GM19035 (cell line): ENCODE results near the gene SNX9.
"Not testable (repeated sequence)": the region's sequence is repeated elsewhere in the genome, so short reads cannot be mapped to it uniquely, and the experiment has no call there.

Experiments used
- ATAC-seq: cut with Tn5 transposase; IDR thresholded peaks from one replicate; pipeline ENCODE4 v1.9.1; 2021; ENCODE audit not compliant: unreplicated experiment

Gene SNX9

DNA sequence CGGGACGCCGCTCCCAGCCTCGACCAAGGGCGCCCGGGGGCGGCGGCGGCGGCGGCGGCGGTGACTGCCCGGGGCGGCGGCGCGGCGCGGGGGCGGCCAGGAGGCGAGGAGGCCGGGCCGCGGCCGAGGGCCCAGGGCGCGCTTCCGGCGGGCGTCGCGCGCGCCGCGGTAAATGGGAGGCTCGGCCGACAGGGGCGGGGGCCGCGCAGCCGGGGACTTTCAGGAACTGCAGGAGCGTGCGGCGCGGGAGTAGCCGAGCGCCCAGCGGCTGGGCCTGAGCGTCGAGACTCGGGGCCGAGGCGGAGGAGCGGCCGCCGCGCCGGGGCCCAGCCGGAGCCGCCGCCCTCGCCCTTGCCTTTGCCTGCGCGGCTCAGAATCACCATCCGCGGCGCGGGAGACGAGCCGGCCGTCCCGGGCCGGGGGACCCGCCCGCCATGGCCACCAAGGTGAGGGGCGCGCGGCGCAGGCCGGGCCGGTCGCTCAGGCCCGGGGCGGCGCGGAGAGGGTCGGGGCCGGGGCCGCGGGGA lies at the start of gene SNX9:
TSS of gene SNX9 (plus strand) at position 246 of the 527 bp plus-strand sequence. CDS start at position 435, 189 bp downstream.
- ATAC-seq: peak; percentile 77

DNA sequence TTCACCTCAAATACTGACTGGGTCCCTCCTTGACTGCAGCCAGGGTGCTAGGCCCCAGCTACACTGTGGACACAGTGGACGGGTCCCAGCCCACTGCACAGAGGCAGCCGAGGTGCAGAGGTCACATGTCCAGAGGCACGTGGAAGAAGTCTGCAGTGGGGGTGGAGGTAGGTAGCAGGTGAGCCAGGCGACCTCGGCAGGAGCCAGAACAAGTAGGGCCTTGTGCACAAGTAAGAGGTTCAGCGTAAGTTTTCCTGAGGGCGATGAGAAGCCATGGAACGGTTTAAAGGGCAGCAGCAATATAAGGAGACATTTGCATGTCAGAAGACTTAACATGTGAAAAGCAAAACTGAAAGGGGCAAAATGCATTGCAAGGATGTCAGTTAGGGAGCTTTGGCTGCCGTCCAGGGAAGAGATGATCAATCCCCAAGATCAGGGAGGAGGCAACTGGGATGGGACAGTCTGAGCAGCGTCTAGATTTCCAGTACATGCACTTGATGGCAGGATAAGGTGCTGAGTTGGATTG lies 49.7 kb upstream of the SNX9 start:
- no peak for ATAC-seq

DNA sequence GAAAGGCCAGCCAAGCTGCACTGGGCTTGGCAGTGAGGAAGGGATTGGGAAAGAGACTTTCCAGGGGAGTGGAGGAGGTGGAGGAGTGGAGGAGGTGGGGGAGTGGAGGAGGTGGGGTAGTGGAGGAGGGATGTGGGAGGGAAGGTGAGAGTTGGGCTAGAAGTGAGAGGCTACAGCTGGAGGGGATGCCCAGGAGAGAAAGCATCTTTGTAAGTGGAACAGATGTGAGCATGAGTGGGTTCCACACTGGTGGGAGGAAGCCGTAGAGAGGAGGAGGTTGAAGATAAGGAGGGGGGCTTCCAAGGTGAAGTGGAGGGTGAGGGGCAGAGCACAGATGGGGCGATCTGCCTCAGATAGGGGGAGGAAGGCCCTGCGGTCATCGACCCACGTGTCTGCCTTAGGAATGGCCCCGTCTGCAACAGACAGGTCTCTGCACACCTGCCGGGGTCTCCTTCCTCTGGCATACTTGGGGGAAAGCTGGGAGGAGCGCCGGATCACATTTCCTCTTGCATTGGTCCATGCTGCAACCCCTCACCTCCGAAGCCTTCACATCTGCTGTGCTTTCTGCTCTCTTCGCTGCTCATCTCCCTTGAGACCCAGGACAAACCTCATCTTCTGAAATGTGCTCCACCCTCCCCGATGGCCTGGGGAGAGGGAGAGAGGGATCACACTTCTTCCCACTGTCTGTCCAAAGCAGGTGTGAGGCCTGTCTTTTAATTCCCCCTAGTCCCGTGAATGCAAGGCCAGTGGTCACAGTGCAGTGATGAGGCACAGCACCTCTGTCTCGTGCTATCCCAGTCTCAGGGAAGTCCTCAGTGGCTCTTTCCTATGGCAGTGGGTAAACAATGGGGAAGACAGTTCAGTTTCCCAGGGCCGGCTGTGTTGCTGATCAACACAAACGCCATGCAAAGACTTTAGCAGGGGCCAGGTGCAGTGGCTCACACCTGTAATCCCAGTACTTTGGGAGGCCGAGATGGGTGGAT lies 48.6 kb upstream of the SNX9 start:
- ATAC-seq: no peak

DNA sequence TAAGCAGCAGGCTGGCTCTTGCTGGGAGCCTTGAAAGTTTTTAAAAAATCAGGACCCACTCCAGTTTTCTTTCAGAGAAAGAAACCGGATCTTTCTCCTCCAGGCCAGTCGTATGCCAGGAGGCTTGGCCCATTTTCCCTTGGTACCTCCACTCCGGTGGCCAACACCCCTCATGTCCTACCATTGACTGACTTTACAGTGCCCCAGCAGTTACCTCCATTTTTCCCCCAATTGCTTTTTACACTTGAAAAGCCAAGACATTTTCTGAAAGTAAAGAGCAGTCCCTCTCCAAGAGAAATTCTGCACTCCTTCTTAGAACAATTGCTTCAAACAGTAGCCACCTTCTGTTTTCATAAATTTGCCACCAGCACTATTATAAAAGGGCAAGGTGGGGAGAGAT lies 47.7 kb upstream of the SNX9 start:
- no peak for ATAC-seq

DNA sequence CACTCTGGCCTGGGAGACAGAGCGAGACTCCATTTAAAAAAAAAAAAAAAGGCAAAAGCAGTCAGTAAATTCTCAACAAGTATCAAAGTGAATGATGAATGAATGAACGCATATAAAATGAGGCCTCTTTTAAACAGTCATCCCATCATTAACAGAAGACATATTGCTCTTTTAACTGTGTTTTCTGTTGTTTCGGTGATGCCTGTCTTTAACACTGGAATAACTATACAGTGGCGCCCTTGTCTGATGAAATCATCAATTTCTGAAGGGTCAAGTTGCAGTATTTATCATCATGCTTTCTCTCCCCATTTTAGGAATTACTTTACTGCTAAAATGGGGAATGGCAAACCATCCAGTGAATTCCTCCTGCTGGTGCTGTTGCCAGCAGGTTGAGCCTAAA lies 45.7 kb upstream of the SNX9 start:
- ATAC-seq: no peak

DNA sequence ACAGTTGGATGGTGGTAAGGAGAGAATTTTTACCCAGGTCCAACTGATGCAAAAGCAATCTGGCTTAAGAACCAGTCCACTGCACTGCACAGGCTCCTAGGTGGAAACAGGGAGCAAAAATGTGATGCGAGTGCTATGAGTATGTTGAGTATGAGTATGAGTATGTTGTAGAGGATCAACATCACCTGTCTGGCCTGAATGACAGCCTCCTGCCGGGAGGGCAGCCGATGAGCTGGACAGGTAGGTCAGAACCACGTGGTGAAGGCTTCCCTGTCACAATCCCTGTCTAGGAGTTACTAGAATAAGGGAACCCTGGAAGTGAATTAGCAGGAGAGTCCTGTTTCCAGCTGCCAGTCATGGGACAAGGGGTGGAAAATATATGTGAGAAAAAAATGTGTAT lies 44.3 kb upstream of the SNX9 start:
- no peak for ATAC-seq

DNA sequence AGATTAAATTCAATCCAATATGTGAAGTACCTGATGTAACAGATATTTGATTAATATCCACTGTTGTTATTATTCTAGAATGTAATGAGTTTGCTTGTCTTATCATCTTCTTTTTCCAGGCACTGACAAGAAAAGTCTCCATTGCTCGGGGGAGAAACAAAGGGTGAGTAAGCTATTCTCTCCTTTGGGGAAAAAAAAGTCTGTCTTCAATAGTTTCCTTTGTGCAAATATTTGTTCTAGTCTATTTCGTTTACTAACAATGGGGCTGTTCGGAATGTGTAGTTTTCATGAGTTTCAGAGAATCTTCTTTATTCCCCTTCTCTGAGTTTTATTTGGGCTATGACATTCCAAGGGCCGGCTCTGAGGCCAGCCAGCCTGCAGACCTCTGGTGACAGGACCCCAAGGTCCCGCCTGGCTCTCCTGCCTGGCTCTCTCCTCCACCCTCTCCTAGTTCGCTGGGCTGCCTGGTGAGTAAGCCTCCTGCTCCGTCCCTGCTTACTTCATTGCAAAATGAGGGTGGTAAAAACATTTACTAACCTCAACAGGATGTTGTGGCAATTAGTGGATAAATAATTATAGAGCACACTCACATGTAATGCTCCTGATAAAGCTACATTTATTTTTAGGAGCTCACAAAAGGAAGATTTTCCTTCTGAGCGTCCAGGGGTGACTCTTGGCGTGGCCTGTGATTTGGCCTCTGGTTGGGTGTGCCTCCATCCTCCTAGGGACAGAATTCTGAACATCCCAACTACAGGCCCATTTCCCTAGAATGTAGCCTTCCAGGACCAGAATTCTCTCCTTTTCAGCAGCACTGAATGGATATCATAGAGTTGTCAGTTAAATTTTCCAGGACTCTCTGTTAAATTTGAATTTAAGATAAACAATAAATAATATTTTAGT lies 43.1 kb upstream of the SNX9 start:
- no peak for ATAC-seq

DNA sequence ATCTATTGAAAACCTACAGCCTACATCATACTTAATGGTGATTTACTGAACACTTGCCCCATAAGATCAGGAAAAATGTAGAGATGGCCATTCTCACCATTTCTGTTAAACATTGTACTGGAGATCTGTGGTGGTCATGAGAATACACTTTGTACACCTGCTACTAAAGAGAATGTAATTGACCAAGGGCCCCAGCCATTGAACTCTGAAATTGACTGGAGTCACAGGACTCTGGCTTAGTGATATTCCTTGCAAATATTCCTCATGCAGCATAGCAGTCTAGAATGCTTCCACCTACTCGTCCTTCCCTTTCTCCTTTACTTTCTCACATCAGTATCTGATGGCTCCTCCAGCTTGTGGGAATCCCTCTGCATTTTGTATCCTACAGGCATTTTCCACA lies 37.4 kb upstream of the SNX9 start:
- ATAC-seq: no peak

DNA sequence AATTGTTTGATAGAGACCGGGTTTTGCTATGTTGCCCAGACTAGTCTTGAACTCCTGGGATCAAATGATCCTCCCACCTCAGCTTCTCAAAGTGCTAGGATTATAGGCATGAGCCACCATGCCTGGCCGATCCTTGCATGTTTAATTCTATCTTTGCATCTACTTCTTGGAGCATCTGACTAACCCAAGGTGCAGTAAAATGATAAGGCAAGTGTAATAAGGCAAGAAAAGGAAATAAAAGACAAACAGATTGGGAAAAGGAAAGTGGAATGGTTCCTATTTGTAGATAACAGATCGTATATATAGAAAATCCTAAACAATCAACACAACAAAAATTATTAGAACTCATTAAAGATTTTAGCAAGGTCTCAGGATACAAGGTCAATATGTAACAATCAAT lies 36.8 kb upstream of the SNX9 start:
- no peak for ATAC-seq

DNA sequence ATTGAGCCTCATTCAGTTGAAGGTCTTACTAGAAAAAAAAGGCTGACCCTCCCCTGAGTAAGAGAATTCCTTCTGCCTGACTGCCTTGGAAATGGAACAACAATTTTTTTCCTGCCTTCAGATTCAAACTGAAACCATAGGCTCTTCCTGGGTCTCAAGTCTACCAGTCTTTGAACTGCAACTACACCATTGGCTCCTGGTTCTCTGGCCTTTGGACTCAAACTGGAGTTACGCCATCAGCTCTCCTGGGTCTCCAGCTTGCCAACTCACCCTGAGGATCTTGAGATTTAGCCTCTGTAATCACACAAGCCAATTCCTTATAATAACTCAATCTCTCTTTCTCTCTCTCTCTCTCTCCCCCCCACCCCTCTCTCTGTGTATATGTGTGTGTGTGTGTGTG lies 36.0 kb upstream of the SNX9 start:
- no peak for ATAC-seq

DNA sequence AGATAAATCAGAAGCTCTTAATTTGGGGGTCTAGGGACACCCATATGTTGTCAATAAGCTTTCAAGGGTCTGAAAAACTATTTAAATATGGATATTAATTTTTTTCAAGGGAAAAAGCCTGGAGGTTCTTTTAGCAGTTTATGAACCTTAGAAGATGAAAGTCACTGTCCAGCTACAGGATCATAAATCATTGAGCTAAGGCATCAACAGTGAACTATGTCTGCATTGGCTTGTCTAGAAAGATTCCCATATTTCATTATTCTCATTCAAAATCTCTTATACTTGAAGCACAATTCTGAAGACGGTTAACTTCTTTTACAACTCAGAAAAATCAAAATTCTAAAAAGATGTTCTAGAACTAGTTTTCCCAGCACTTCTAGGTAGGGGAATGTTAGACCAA lies 34.9 kb upstream of the SNX9 start:
- ATAC-seq: no peak

DNA sequence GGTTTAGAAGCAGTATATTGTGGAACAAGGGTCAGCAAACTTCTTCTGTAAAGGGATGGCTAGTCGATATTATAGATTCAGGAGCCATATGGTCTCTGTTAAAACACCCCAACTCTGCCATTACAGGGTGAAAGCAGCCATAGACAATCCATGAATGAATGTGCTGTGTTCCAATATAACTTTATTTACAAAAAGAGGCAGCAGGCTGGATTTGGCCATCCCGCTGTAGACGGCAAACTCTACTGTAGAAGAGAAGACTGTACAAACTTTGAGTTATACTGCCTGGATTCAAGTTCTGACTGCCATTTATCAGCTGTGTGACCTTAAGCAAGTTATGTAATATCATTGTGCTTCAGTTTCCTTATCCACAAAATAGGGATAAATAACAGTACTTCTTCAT lies 33.7 kb upstream of the SNX9 start:
- no peak for ATAC-seq

DNA sequence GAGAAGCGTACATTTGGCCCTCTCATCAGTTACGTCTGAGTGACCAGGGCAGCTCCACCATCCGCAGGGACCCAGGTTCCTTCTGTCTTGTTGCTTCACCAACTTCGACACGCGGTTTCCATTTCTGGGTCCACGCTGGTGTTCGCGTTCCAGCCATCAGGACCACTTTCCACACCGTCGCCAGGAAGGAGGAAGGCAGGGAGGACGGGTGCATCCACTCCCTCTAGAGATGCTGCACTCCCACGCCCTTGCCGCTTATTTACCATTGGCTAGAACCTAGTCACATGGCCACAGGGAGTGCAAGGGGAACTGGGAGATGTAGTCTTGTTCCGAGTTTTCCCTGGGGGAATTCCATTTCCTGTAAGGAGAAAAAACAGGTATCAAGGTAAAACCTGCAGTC lies 33.2 kb upstream of the SNX9 start:
- no peak for ATAC-seq

DNA sequence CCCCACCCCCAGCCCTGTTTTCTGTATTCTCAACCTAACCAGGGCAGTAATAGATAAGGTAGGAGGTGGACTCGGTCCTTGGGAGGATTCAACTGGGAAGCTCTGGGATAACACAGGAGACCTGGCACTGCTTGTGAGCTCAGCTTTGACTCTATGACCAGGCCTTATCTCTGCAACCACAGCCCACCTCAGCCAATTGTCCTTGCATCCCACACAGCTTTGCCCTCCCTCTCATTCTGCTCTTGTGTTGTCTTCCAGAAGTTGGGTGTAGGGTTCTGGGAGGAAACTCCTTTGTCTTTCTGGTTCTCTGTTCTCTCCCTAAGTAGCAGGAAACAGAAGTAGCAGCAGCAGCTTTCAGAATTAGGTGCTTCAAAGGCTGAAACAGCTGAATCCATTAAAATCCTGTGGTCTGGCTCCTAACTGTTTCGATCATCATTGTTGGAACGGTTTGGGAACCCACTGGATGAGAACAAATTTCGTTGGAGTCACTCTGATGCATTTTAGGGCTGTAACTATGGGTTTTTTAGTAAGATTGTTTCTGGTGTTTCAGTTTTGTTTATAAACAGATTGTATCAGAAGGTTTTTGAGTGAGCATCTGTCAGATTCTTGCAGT lies 32.4 kb upstream of the SNX9 start:
- no peak for ATAC-seq

DNA sequence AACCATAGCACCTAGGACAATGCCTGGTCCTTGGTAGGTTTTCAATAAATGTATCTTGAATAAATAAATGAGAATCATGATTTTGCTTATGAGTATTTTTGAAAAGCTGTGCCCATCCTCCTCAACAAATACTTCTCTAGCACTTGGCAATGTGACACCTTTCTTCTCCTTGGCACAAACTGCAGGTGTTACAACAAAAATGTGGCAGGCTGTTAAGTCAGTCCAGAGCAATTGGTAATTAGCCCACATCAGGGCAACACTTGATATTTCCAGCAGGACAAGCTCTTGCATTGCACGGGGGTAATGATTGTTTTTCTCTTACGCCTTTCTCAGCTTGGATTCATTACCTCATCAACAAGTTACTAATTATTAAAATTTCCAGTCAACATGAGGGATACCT lies 31.6 kb upstream of the SNX9 start:
- ATAC-seq: no peak

DNA sequence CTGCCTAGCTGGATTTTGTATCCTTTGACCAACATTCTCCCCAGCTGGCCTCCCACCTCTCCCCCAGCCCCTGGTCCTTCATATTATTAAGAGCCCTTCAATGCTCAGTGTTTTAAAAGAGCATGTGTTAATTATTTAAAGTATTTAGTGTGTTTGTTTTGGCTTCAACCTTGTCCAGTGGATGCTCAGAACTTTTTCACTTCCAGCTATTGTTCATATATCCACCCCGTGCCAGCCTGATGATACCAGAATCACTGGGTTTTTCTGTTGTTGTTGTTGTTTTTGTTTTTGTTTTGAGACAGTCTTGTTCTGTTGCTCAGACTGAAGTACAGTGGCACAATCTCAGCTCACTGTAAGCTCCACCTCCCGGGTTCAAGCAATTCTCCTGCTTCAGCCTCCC lies 30.4 kb upstream of the SNX9 start:
- no peak for ATAC-seq

DNA sequence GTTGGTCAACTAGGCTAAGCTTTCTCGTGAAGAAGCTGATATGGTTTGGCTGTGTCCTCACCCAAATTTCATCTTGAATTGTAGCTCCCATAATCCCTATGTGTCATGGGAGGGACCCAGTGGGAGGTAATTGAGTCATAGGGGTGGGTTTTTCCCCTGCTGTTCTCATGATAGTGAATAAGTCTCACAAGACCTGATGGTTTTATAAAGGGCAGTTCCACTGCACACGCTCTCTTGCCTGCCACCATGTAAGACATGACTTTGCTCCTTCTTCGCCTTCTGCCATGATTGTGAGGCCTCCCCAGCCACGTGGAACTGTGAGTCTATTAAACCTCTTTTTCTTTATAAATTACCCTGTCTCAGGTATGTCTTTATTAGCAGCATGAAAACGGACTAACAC lies 29.0 kb upstream of the SNX9 start:
- not testable (repeated sequence) for ATAC-seq

DNA sequence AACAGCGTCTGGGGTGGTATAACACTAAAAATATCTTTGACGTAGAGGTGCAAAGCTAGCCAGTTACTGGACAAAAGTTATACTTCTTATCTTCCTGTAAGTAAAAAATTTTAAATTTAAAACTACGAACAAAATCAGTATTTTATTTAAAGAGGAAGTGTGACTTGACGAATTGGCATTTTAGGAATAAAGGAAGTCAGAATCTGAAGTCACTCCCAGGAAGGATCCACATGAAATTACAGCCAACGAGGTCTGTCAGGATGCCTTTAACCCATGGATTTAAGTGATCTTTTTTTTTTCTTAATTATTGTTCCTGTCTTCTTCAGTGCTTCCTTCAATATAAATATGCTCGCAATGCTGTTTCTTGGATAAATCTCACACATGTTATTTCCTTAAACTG lies 27.2 kb upstream of the SNX9 start:
- no peak for ATAC-seq

DNA sequence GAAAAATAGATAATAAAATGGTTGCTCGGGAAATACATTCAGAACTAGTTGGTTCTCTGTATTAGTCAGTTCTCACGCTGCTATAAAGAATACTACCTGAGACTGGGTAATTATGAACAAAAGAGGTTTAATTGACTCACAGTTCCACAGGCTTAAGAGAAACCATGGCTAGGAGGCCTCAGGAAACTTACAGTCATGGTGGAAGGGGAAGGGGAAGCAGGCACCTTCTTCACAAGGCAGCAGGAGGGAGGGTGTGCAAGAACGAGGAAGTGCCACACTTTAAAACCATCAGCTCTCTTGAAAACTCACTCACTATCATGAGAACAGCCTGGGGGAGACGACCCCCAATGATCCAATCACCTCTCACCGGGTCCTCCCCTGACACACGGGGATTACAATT lies 24.2 kb upstream of the SNX9 start:
- no peak for ATAC-seq

DNA sequence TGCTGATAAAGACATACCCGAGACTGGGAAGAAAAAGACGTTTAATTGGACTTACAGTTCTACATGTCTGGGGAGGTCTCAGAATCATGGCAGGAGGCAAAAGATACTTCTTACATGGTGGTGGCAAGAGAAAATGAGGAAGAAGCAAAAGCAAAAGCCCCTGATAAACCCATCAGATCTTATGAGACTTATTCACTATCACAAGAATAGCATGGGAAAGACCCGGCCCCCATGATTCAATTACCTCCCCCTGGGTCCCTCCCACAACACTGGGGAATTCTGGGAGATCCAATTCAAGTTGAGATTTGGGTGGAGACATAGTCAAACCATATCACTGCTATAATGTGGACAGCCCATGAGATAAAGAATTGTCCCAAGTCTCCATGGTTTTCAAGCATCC lies 23.5 kb upstream of the SNX9 start:
- ATAC-seq: not testable (repeated sequence)
